Panc1 (cell line): ENCODE data around the gene ADGRV1.

Source experiments
- POLR2AphosphoS5 ChIP-seq: IDR thresholded peaks from 2 replicates; pipeline ENCODE4 v1.6.1; 2012; ENCODE audit warnings: mild to moderate bottlenecking, low read depth, low read length, moderate library complexity
- SIN3A ChIP-seq: IDR thresholded peaks from 2 replicates; pipeline ENCODE4 v1.6.1; 2012; ENCODE audit warnings: low read depth, mild to moderate bottlenecking, low read length, moderate library complexity, borderline replicate concordance; ENCODE audit not compliant: insufficient read depth
- TCF7L2 ChIP-seq: IDR thresholded peaks from 2 replicates; pipeline ENCODE4 v1.6.1; 2011; ENCODE audit warnings: mild to moderate bottlenecking, low read depth, low read length, inconsistent platforms
- TF ChIP-seq, protein P1 (sequence below): fragments of 450-650 bp; IDR thresholded peaks from 2 replicates; pipeline ENCODE4 v1.5.1; 2017; ENCODE audit warnings: mild to moderate bottlenecking
- TF ChIP-seq, protein P2 (sequence below), 2 experiments: IDR thresholded peaks; 2 replicates each; pipeline ENCODE4 v1.6.1; 2011 to 2012; ENCODE audit warnings: low read depth in 2 of 2, control low read depth in 1 of 2, low read length in 1 of 2, mild to moderate bottlenecking in 1 of 2, moderate library complexity in 1 of 2; ENCODE audit not compliant: insufficient read depth in 1 of 2

DNA sequence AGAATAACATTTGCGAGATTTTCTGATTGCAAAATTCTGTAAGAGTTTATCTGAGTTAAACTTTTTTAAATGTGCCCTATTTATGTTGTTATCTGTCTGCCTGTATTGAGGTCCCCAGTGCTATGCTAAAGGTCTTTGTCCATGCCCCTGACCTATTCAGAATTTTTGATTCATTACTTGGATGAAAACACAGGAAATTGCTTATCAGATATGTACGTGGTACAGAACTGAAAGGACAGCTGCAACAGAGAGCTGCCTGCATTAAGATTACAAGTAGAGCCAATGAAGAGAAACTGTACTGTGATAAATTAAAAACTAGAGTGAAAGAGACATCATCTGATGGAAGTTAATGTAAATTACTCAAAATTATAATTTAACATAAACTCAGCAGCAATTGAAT lies 408.8 kb downstream of the ADGRV1 start:
- TF ChIP-seq, protein P1, sequence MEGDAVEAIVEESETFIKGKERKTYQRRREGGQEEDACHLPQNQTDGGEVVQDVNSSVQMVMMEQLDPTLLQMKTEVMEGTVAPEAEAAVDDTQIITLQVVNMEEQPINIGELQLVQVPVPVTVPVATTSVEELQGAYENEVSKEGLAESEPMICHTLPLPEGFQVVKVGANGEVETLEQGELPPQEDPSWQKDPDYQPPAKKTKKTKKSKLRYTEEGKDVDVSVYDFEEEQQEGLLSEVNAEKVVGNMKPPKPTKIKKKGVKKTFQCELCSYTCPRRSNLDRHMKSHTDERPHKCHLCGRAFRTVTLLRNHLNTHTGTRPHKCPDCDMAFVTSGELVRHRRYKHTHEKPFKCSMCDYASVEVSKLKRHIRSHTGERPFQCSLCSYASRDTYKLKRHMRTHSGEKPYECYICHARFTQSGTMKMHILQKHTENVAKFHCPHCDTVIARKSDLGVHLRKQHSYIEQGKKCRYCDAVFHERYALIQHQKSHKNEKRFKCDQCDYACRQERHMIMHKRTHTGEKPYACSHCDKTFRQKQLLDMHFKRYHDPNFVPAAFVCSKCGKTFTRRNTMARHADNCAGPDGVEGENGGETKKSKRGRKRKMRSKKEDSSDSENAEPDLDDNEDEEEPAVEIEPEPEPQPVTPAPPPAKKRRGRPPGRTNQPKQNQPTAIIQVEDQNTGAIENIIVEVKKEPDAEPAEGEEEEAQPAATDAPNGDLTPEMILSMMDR, result no peak
- TF ChIP-seq, protein P2, sequence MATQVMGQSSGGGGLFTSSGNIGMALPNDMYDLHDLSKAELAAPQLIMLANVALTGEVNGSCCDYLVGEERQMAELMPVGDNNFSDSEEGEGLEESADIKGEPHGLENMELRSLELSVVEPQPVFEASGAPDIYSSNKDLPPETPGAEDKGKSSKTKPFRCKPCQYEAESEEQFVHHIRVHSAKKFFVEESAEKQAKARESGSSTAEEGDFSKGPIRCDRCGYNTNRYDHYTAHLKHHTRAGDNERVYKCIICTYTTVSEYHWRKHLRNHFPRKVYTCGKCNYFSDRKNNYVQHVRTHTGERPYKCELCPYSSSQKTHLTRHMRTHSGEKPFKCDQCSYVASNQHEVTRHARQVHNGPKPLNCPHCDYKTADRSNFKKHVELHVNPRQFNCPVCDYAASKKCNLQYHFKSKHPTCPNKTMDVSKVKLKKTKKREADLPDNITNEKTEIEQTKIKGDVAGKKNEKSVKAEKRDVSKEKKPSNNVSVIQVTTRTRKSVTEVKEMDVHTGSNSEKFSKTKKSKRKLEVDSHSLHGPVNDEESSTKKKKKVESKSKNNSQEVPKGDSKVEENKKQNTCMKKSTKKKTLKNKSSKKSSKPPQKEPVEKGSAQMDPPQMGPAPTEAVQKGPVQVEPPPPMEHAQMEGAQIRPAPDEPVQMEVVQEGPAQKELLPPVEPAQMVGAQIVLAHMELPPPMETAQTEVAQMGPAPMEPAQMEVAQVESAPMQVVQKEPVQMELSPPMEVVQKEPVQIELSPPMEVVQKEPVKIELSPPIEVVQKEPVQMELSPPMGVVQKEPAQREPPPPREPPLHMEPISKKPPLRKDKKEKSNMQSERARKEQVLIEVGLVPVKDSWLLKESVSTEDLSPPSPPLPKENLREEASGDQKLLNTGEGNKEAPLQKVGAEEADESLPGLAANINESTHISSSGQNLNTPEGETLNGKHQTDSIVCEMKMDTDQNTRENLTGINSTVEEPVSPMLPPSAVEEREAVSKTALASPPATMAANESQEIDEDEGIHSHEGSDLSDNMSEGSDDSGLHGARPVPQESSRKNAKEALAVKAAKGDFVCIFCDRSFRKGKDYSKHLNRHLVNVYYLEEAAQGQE (IDR thresholded peaks at IDR 0.05; ENCODE audit: insufficient read depth in 1 of 2, low read depth in 2 of 2, low read length in 1 of 2), result no peak
- TF ChIP-seq SIN3A (no peak), POLR2AphosphoS5 (no peak), TCF7L2 (no peak)
